ENCODE results near the gene PCYT2.
"Not testable (repeated sequence)": the region's sequence is repeated elsewhere in the genome, so short reads cannot be mapped to it uniquely, and the experiment has no call there.

PCYT2 gene

GRCh38 chr17:81927152-81927652 lies 16.0 kb upstream of the PCYT2 start:
- DNase-seq = no peak

GRCh38 chr17:81926451-81927151 lies 15.4 kb upstream of the PCYT2 start:
- DNase-seq = peak; percentile 33

GRCh38 chr17:81925860-81926450 lies 14.8 kb upstream of the PCYT2 start:
- DNase-seq = no peak

GRCh38 chr17:81924557-81925532 lies 13.6 kb upstream of the PCYT2 start:
- DNase-seq = no peak

GRCh38 chr17:81923302-81924260 lies 12.4 kb upstream of the PCYT2 start:
- DNase-seq = peak; percentile 30

GRCh38 chr17:81922566-81923301 lies 11.5 kb upstream of the PCYT2 start:
- no peak for DNase-seq

- no peak for DNase-seq
Observed at GRCh38 chr17:81921996-81922565, 10.9 kb upstream of the PCYT2 start.

- DNase-seq = no peak
Observed at GRCh38 chr17:81921537-81921862, 10.3 kb upstream of the PCYT2 start.

GRCh38 chr17:81920612-81921536 lies 9.7 kb upstream of the PCYT2 start:
- no peak for DNase-seq

- DNase-seq = no peak
Observed at GRCh38 chr17:81918832-81919545, 7.8 kb upstream of the PCYT2 start.

- DNase-seq = not testable (repeated sequence)
Observed at GRCh38 chr17:81918333-81918669, 7.1 kb upstream of the PCYT2 start.

- peak; percentile 40 for DNase-seq
Observed at GRCh38 chr17:81917565-81918332, 6.5 kb upstream of the PCYT2 start, which contains the start of gene SIRT7. Gene SIRT7, minus strand, starts transcription at chr17:81918176. Its CDS starts 45 bp downstream, at chr17:81918131.

GRCh38 chr17:81916234-81917001 lies 5.2 kb upstream of the PCYT2 start:
- no peak for DNase-seq

GRCh38 chr17:81915331-81915730 lies 4.1 kb upstream of the PCYT2 start:
- DNase-seq = no peak

- DNase-seq = no peak
Observed at GRCh38 chr17:81914103-81914850, 3.1 kb upstream of the PCYT2 start.

- no peak for DNase-seq
Observed at GRCh38 chr17:81913394-81914102, 2.3 kb upstream of the PCYT2 start.
